NCI-H748 (cell line): ENCODE data around the gene SNAPC2.
"Not testable (repeated sequence)": the region's sequence is repeated elsewhere in the genome, so short reads cannot be mapped to it uniquely, and the experiment has no call there.

Source experiments
- DNase-seq: peaks from one replicate; lab custom pipeline; 2025; ENCODE audit not compliant: unreplicated experiment; lab: John Stamatoyannopoulos, UW

Gene SNAPC2

DNA sequence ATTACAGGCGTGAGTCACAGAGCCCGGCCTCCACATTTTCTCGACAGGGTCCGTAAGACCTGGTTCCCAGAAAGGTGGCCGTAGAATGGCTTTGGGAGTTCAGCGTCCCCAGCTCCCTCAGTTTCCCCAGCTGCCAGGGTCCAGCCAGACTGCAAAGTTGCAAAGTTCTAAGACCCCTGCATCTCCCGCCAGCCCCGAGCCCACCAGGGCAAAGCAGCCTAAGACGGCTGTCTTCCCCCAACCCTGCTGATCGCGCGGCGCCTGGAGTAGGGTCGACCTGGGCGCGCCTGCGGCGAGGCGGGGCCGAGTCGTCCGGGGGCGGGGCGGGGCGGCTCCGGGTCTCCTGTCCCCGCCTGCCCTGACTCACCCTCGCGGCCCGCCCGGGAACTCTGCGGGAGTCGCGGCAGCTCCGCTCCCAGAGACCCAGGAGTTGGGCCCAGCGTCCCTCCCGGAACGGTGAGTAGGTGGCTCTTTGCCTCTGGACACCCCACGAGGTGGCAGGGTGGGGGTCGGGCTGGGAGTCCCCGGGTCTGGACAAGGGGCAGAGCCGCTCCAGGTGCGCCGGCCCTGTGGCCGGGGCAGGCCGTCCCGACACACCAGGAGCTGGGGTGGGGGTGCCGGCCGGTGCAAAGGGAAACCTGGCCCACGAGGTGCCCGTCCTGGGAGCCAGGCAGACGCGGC lies 31.9 kb upstream of the SNAPC2 start, which contains the start of gene LRRC8E:
Gene LRRC8E (plus strand): TSS at position 366 of the 681 bp plus-strand sequence. CDS start 7,094 bp downstream, outside the sequence.
- DNase-seq, result peak; percentile 36

DNA sequence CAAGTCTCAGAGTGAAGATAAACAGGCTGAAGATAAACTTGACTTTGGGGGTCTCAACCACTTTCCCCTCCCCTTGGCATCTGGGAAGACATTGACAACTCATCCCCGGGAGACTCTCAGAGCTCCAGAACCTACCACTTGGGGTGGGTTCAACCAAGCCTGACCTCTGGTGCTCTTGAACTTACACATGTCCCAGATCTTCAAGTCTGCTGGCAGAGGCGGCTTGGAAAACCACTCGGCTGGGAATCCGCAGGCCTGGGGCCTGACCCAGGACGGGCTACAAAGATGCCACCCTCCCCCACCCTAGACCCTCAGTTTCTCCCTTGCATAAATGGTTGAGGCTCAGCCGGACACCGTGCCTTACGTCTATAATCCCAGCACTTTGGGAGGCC lies 31.3 kb upstream of the SNAPC2 start:
- no peak for DNase-seq

DNA sequence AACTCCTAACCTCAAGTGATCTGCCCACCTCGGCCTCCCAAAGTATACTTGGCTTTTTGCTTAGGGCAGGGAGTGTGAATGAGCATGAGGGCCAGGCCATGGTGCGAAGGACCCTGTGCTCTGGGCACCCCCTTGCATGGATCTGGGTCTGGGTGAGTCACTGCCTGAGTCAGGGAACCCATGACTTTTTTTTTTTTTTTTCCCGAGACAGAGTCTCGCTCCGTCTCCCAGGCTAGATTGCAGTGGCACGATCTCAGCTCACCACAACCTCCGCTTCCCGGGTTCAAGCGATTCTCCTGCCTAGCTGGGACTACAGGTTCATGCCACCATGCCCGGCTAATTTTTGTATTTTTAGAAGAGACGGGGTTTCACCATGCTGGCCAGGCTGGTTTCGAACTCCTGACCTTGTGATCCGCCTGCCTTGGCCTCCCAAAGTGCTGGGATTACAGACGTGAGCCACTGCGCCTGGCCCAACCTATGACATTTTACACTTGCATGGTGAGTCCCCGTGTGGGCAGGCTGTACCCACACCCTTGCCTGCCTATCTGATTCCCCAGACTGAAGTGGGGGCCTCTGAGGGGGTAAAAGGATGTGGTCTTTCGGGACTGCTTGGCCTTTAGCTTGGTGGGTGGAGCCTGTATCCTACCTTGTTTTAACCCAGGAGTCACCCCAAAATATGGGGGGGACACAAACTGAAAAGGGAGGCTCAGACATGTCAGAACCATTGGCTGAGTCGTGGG lies 26.6 kb upstream of the SNAPC2 start:
- not testable (repeated sequence) for DNase-seq

DNA sequence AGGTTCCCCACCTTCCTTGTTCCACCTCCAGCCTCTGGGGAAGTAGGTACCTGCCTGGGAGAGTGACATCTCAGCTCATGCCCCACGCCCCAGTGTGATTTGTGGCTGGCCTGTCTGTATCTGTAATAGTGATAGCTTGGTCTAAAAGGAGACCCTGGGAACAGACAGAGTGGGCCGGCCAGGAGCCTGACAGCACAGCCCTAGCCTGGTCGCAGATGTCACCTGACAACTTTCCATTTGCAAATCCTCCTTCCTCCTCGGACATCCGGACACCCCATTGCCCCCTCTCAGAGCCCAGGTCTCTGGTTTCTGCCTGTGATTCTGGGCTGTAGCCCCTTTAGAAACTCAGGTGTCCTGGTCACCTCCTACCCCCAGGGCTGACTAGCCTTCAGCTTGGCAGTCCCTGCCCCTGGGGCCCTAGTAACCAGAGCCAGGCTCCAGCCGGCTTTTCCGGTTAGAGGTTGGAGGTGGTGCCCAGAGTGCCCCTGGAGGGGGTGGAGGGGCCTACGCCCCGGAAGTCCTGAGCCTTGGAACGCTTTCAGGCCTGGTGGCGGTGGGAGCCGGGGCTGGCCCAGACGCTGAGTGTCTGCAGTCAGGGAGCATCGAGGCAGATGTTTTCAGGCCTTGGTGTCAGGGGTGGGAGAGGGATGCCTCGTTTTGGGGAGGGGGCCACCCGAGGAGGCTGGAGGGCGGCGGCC lies 25.4 kb upstream of the SNAPC2 start:
- DNase-seq, result no peak

DNA sequence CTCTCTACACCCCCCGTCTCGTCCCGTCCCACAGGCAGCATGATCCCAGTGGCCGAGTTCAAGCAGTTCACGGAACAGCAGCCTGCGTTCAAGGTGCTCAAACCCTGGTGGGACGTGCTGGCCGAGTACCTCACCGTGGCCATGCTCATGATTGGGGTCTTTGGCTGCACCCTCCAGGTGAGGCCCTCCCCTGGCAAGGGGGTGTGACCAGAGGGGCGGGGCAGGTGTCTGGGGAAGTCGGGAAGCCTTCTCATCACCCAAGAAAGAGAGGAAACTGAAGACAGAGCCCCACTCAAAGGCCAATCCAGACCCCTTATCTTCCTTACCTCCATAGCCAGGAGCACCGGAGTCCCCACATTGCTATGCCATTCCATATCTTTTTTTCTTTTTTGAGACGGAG lies 24.6 kb upstream of the SNAPC2 start:
- DNase-seq, result no peak

DNA sequence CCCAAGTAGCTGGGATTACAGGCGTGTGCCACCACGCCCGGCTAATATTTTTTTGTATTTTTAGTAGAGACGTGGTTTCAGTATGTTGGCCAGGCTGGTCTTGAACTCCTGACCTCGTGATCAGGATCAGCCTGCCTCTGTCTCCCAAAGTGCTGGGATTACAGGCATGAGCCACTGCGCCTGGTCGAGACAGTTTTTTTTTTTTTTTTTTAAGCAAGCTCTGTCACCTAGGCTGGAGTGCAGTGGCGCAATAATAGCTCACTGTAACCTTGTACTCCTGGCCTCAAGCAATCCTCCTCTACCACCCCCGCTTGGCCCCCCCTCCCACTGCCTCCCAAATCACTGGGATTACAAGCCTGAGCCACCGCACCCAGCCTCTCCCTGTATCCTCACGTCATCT lies 22.8 kb upstream of the SNAPC2 start:
- DNase-seq, result no peak

DNA sequence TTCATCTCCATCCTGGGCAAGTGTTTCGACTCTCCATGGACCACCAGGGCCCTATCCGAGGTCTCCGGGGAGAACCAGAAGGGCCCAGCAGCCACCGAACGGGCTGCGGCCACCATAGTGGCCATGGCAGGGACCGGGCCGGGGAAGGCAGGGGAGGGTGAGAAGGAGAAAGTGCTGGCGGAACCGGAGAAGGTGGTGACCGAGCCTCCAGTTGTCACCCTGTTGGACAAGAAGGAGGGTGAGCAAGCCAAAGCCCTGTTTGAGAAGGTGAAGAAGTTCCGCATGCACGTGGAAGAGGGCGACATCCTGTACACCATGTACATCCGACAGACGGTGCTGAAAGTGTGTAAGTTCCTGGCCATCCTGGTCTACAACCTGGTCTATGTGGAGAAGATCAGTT lies 21.2 kb upstream of the SNAPC2 start:
- DNase-seq, result no peak

DNA sequence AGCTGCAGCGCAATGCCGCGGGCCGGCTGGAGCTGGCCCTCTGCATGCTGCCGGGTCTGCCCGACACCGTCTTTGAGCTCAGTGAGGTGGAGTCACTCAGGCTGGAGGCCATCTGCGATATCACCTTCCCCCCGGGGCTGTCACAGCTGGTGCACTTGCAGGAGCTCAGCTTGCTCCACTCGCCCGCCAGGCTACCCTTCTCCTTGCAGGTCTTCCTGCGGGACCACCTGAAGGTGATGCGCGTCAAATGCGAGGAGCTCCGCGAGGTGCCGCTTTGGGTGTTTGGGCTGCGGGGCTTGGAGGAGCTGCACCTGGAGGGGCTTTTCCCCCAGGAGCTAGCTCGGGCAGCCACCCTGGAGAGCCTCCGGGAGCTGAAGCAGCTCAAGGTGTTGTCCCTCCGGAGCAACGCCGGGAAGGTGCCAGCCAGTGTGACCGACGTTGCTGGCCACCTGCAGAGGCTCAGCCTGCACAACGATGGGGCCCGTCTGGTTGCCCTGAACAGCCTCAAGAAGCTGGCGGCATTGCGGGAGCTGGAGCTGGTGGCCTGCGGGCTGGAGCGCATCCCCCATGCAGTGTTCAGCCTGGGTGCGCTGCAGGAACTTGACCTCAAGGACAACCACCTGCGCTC lies 20.3 kb upstream of the SNAPC2 start:
- no peak for DNase-seq

DNA sequence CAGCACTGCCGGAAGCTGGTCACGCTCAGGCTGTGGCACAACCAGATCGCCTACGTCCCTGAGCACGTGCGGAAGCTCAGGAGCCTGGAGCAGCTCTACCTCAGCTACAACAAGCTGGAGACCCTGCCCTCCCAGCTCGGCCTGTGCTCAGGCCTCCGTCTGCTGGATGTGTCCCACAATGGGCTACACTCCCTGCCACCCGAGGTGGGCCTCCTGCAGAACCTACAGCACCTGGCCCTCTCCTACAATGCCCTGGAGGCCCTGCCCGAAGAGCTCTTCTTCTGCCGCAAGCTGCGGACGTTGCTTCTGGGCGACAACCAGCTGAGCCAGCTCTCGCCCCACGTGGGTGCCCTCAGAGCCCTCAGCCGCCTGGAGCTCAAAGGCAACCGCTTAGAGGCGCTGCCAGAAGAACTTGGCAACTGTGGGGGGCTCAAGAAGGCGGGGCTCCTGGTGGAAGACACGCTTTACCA lies 19.7 kb upstream of the SNAPC2 start:
- DNase-seq, result no peak

DNA sequence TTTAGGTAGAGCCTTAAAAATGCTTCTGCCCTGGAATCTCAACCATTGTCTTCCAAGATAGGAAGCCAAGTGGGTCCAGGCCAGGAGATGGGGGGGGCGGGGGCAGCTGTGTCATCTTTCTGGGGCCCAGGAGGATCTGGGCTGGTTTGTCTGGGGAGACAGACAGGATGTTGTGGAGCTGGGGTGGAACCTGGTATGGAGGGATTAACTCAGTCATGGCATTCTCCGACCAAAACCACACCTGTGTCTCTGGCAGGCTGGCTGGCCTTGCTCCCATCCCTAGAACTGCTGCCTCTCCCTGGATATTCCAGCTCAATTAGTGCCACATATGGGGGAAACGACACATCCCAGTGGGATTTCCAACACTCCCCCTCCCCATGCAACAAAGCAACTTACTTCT lies 19.2 kb upstream of the SNAPC2 start:
- DNase-seq, result no peak

DNA sequence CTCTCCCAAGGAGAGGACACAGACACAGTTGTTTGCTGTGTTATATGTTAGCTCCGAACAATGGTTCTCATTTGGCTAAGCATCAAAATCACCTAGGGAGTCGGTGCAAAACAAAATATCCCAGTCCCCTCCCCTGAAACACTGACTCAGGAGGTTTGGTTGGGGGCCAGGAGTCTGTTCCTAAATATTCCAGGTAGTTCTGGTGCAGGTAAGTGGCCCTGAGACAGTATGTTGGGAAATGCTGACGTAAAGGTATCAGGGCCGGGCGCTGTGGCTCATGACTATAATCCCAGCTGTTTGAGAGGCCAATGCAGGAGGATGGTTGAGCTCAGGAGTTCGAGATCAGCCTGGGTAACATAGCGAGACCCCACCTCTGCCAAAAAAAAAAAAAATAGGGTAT lies 18.8 kb upstream of the SNAPC2 start:
- no peak for DNase-seq

DNA sequence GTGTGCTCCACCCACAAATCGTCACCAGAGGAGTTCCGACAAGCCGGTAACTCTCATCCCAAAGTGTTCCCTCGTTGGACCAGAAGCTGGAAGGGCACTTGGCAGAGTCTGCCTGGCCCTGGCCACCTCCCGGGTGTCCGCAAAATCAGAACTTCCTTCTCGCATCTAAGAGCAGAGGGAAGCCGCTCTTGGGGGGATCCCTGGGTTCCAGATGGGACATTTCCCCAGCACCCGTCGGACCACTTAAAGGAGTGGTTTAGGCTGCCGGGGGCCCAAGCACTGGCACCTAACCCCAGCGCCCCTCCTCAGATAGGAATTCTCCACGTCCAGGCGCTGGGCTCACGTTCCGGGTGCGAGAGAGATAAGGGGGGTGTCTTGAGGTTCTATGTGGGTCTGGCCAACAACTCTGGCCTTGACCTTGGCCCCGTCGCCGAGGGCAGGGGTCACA lies 17.3 kb upstream of the SNAPC2 start:
- DNase-seq, result no peak

DNA sequence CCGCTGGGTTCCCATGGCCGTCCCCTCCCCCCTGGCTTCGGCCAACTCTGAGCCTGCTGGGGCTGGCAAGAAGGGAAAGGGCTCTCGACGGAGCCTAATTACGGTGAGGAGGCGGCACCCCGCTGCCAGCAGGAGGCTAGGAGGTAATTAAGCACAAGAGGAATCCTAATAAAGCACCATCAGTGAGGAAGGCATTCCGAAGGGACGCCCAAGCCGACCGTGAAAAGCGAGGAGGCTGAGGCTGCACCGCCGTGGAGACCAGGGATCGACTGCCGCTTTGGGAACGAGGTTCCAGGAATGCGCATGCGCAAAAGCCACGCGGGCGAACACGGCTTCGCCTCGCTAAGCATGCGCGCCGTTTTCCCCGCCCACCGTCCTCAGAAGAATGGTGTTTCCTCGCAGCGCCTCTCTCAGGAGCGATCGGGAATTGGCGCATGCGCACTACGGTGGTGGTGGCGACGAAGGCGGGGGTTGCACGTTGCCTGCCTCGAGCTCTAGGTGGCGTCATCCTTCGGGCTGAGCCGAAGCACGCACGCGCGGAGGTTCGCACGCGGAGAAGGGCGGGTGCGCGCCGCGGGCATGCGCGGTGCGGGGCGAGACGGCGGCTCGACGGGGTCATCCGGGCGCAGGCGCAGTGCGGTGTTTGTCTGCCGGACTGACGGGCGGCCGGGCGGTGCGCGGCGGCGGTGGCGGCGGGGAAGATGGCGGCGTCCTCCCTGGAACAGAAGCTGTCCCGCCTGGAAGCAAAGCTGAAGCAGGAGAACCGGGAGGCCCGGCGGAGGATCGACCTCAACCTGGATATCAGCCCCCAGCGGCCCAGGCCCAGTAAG lies 16.7 kb upstream of the SNAPC2 start, which contains the start of gene MAP2K7:
Gene MAP2K7 (plus strand): TSS at position 634 of the 830 bp plus-strand sequence. CDS start 68 bp downstream, at position 702.
- peak; percentile 96 for DNase-seq

DNA sequence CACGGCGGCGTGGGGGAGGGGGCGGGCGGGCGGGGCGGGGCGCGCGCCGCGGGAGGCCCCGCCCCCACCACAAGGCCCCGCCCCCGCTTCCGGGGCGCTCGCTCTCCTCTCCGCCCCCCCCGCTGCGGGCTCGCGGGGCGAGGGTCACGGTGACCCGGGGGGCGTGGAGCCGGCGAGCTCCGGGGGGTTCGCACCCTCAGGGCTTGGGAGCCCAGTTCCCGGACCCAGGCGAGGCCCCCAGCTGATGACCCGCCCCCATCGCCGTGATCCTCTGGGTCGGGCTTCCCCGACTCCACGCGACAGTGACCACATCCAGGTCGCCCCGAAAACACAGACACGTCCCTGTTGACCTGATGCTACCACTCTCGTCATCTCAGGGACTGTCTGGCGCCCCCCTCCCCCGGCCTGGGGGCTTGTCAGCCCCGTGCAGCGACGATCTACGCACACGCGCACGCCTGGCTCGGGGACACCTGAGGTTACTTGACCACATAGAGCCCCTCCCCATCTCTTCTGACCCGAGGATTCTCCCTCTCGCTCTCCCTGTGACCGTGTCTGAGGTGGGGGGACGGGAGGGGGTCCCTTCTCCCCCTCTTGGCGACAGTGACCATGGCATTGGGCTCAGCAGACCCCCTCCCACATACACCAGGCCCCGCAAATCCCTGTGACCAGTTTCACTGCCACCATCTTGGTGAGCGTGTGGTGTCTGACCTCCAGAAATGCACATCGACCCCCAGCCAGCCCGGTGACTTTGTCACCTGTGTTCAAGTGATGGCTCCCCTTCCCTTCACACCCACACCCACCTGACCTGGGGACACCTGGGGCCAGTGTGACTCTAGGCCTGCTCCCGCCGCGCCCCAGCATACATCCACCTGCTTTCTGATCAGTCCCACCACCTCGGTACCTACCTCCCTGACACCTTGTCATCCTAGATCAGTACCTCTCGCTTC lies 15.8 kb upstream of the SNAPC2 start:
- DNase-seq, result peak; percentile 32

DNA sequence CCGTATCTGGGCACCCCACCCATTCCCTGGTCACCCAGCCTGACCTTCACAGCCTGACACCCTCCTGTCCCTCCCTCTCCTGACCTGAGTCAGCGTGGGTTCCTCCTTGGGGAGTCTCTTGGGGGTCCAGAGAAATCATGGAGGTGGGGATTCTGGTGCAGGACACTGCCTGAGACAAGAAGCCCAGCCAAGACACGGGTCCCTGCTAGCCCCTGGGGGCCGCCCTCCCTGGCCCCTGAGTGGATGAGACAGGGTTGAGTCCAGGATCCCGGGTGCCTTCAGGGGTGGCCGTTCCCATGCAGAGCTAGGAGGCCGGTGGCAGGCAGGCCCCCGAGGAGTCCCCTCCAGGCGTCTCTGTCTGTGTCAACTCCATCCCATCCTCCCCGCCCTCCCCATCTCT lies 14.9 kb upstream of the SNAPC2 start:
- no peak for DNase-seq

DNA sequence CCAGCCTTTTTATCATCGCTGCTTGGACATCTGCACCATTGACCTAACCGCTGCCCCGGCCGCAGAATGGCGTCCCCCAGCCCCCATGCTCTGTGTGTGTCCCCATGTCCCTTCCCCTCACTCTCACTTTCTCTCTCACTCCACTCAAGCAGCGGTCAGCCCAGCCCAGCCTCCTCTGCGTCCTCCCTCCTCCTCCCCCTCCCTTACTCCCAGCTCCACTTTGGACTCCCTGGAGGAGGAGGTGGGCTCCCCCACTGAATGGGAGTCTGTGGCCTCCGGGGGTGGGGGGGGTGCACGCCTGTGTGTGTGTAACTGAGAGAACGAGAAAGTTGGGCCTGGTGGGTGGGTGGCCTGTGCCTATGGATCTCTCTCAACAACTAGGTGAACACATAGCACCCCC lies 14.3 kb upstream of the SNAPC2 start:
- DNase-seq, result no peak

DNA sequence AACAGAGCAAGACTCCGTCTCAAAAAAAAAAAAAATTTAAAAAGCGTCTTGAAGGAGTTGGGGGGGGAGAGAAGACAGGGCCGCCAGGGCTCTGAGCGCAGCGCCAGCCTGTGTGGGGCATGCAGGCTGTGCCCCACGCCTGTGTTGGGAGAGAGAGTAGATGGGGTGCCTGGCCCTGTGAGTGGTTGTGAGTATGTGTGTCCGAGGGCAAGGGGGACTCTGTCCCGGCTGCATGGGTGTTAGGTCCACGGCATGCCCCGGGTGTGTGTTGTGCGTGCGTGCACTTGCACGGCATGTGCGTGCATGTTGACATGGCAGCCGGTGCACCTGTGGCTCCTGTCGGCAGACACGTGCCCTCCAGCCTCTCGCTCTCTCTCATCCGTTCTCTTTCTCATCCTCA lies 13.0 kb upstream of the SNAPC2 start:
- DNase-seq, result no peak

DNA sequence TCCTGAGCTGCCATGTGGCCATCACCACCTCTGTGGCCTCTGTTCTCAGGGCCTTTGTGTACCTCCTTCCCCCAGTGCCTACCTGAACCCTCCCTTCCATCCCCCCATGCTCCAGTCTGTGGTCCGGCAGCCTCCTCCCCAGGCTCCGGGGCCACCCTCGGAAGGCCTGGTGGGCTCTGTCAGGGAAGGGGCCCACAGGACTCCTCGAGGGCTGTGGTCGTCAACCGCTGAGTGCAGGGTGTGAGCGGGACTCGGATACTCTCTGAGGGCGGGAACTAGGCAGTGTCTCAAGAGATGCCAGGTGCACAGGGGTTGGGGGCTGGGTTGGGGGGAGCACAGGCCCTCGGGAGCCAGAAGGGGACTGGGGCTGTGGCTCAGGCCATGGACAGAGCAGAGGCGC lies 12.6 kb upstream of the SNAPC2 start:
- DNase-seq, result no peak

DNA sequence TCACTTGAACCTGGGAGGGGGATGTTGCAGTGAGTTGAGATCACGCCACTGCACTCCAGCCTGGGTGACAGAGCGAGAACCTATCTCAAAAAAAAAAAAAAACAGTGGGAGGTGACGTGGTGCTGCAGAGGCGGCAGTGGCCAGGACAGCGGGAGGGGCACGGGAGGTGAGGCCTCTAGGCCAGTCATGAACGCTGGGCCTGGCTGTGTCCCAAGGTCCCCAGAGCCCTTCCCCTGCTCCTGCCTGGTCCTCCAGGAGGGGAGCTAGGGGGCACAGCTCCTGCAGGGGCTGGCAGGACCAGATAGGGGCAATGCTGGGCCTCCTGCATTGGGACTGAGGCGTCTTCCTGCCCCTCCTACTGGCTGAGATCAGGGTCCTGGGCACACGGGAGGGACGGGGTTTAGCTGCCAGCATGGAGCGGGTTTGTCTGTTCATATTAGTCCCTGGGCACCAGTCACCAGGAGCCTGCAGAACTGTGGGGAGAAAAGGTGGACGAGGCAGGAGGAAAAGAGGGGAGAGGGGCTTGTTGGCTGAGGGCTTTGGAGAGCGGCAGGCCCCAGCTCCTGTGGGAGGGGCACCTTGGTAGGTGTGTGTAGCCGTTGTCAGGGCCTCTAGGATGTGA lies 11.9 kb upstream of the SNAPC2 start:
- DNase-seq, result no peak
